Fibroblast of pulmonary artery (primary cell): ENCODE measurements around the gene FAM124B.

ENCODE experiments used
- DNase-seq: peaks from one replicate; pipeline ENCODE4 v3.0.0-alpha.2; 2010; ENCODE audit warnings: low read depth
- H3K4me3 ChIP-seq: replicated peaks from 2 replicates; pipeline ENCODE4 v1.5.1; 2011; ENCODE audit warnings: low read depth, mild to moderate bottlenecking, control low read depth, low read length, moderate library complexity
- CTCF ChIP-seq: IDR thresholded peaks from 2 replicates; pipeline ENCODE4 v1.5.1; 2011; ENCODE audit warnings: mild to moderate bottlenecking, control low read depth, low read length, inconsistent platforms; ENCODE audit errors: missing control alignments

Gene FAM124B

GRCh38 chr2:224381521-224382279, 20.2 kb downstream of the FAM124B start:
- peak; percentile 62 for DNase-seq
- no peak overlapping the region for H3K4me3 ChIP-seq
- TF ChIP-seq CTCF: no peak

- no peak for TF ChIP-seq CTCF
- DNase-seq: no peak
- H3K4me3 ChIP-seq: no peak overlapping the region
These were observed 21.9 kb downstream of the FAM124B start for GRCh38 chr2:224379986-224380385.

GRCh38 chr2:224379172-224379571, 22.7 kb downstream of the FAM124B start:
- no peak for DNase-seq
- no peak overlapping the region for H3K4me3 ChIP-seq
- no peak for TF ChIP-seq CTCF

GRCh38 chr2:224378701-224379097, 23.2 kb downstream of the FAM124B start:
- H3K4me3 ChIP-seq: no peak overlapping the region
- DNase-seq: no peak
- no peak for TF ChIP-seq CTCF

- DNase-seq: no peak
- no peak overlapping the region for H3K4me3 ChIP-seq
- peak; percentile 22 for TF ChIP-seq CTCF
These were observed 23.9 kb downstream of the FAM124B start for GRCh38 chr2:224377751-224378700.

- DNase-seq: no peak
- H3K4me3 ChIP-seq: no peak overlapping the region
- no peak for TF ChIP-seq CTCF
These were observed 29.3 kb downstream of the FAM124B start for GRCh38 chr2:224372641-224373040.
